Measurements from ENCODE around the gene SELL. TPM values are rescaled to one million over a fixed set of nuclear protein-coding genes. Genes with fewer than 3 reads are reported as not detected.

SELL gene
- total and polyA plus RNA-seq, 2 of the 4 experiments (the other 2 are of a cell fraction), result not detected

DNA sequence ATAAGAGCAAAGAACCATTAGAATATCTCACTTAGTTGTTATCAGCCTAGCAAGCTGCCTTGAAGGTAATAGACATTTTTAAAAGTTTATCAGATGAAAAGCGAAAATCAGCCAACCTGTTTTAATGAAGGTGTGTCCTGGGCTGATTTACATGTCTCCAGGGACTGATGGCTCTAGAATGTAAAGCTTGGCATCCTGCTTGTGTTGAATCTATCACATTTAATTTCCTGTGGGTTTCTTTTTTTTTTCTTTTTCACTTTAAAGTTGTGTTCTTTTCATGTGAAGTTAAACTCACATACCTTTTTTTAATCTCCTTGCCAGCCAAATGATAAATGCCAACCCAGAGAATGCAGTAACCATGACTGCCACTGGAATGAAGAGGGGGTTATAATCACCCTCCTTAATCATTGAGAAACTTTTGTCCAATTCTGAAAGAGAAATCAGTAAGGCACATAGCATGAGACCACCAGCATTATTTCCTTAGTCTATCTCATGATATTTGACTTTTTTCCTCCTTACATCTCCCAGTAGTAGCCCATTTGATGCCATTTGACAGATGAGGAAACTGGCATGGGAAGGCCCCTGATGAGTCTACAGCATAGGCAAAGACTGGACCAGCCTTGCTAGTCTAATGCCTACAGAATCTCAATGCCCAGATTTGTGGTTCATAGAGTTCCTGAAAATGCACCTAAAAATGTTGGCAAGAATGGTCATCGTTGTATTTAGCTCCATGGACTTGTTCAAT, 10.0 kb downstream of the SELL start:
- WGBS, 2 experiments (ENCODE audit: extremely low coverage in 2 of 2, insufficient read length in 1 of 2), result no CpG with 5 or more reads among the region's 2 CpGs
- H4K20me1 ChIP-seq (ENCODE audit: insufficient read depth, low read length), result no peaks in the 10 kb centered on the region
- no peak overlapping the region for H4K91ac ChIP-seq (ENCODE audit: insufficient read depth, low read depth, low read length)
- no peak for DNase-seq
- no peak overlapping the region for H3K27ac ChIP-seq (ENCODE audit: insufficient read depth, low read length)
- H4K8ac ChIP-seq (ENCODE audit: low read depth in 2 of 2, low read length in 2 of 2), result no peak overlapping the region
- H2BK5ac ChIP-seq (ENCODE audit: low read depth, low read length, poor library complexity, severe bottlenecking), result no peak overlapping the region
- no peaks in the 10 kb centered on the region for H3K27me3 ChIP-seq (ENCODE audit: control insufficient read depth, insufficient read depth, low read length)
- H2BK120ac ChIP-seq (ENCODE audit: low read depth, low read length), result no peak overlapping the region
- dilution Hi-C loops (cut with HindIII; ENCODE audit: low sequenced_read_pairs, unreplicated experiment), result no loop called here
- in situ Hi-C loops (cut with MboI; ENCODE audit: low sequenced_read_pairs), result no loop called here
- H3K4ac ChIP-seq (ENCODE audit: low read depth, low read length), result no peak overlapping the region
- ChIA-PET POLR2A (ENCODE audit: unreplicated experiment) (no interaction called here), CTCF (interaction anchor here (0.6 to 1.7 kb wide), 3 partner anchors 9 to 11 kb away, joined by 3 to 9 read pairs (median 3); no protein-coding TSS in a partner anchor)
- H3K23ac ChIP-seq (ENCODE audit: low read depth, low read length), result no peak overlapping the region
- ATAC-seq (ENCODE audit: low read depth), result no peak
- H3K9ac ChIP-seq (ENCODE audit: low read depth, low read length), result no peak overlapping the region
- H3K4me3 ChIP-seq (ENCODE audit: insufficient read depth, low read depth, low read length), result no peak overlapping the region
- H3K9me1 ChIP-seq (ENCODE audit: insufficient read depth, low read length), result no peaks in the 10 kb centered on the region
- no TSS peak for BruUV-seq (replicated peaks)
- H3K79me1 ChIP-seq (ENCODE audit: low read depth in 1 of 2, low read length in 2 of 2), result no peaks in the 10 kb centered on the region
- no peaks in the 10 kb centered on the region for H3K9me3 ChIP-seq (ENCODE audit: control insufficient read depth, insufficient read depth, low read length)
- H2AFZ ChIP-seq (replicated peaks; ENCODE audit: low read length, poor library complexity), result no peak overlapping the region
- TF ChIP-seq, protein P1, sequence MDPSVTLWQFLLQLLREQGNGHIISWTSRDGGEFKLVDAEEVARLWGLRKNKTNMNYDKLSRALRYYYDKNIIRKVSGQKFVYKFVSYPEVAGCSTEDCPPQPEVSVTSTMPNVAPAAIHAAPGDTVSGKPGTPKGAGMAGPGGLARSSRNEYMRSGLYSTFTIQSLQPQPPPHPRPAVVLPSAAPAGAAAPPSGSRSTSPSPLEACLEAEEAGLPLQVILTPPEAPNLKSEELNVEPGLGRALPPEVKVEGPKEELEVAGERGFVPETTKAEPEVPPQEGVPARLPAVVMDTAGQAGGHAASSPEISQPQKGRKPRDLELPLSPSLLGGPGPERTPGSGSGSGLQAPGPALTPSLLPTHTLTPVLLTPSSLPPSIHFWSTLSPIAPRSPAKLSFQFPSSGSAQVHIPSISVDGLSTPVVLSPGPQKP (IDR thresholded peaks at IDR 0.05; ENCODE audit: borderline replicate concordance, low read depth, low read length), result no peak
- TF ChIP-seq SMC3 (IDR thresholded peaks at IDR 0.05; ENCODE audit: low read depth, low read length) (no peak), MAZ (IDR thresholded peaks at IDR 0.05; ENCODE audit: borderline replicate concordance, low read depth, low read length) (no peak), NFE2L2 (IDR thresholded peaks at IDR 0.05; ENCODE audit: low read depth, low read length) (no peak), POLR2A (IDR thresholded peaks at IDR 0.05; ENCODE audit: low read depth, low read length) (no peak), RFX5 (IDR thresholded peaks at IDR 0.05; ENCODE audit: low read depth, low read length) (no peak), FOS (IDR thresholded peaks at IDR 0.05; ENCODE audit: low read depth, low read length) (no peak), MAFK (IDR thresholded peaks at IDR 0.05; ENCODE audit: low read depth, low read length) (no peak), RAD21 (IDR thresholded peaks at IDR 0.05; ENCODE audit: low read length) (no peak), BHLHE40 (IDR thresholded peaks at IDR 0.05; ENCODE audit: low read depth, low read length) (no peak), CEBPB (IDR thresholded peaks at IDR 0.05; ENCODE audit: low read depth, low read length) (no peak)
- TF ChIP-seq, protein P2, sequence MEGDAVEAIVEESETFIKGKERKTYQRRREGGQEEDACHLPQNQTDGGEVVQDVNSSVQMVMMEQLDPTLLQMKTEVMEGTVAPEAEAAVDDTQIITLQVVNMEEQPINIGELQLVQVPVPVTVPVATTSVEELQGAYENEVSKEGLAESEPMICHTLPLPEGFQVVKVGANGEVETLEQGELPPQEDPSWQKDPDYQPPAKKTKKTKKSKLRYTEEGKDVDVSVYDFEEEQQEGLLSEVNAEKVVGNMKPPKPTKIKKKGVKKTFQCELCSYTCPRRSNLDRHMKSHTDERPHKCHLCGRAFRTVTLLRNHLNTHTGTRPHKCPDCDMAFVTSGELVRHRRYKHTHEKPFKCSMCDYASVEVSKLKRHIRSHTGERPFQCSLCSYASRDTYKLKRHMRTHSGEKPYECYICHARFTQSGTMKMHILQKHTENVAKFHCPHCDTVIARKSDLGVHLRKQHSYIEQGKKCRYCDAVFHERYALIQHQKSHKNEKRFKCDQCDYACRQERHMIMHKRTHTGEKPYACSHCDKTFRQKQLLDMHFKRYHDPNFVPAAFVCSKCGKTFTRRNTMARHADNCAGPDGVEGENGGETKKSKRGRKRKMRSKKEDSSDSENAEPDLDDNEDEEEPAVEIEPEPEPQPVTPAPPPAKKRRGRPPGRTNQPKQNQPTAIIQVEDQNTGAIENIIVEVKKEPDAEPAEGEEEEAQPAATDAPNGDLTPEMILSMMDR (conservative IDR thresholded peaks at IDR 0.05; ENCODE audit: low read depth, low read length), result no peak
- H2BK15ac ChIP-seq (ENCODE audit: low read depth, low read length), result no peak overlapping the region
- no peak overlapping the region for H3K4me2 ChIP-seq (ENCODE audit: low read depth, low read length)
- no peak overlapping the region for H2AK5ac ChIP-seq (ENCODE audit: low read depth, low read length)
- no peak overlapping the region for H4K5ac ChIP-seq (ENCODE audit: low read depth, low read length)
- H2AK9ac ChIP-seq (replicated peaks; ENCODE audit: low read depth, low read length, poor library complexity), result no peak overlapping the region
- intact Hi-C loops (cut with micrococcal nuclease), result no loop called here
- H3K56ac ChIP-seq (ENCODE audit: extremely low read depth, insufficient read depth, low read length), result no peak overlapping the region
- no peak overlapping the region for H2BK20ac ChIP-seq (ENCODE audit: low read depth, low read length)
- H3K4me1 ChIP-seq (ENCODE audit: control insufficient read depth, insufficient read depth, low read length), result no peaks in the 10 kb centered on the region
- no peak overlapping the region for H3K14ac ChIP-seq (replicated peaks; ENCODE audit: low read depth, low read length)
- H3K18ac ChIP-seq (ENCODE audit: low read depth, low read length), result no peak overlapping the region
- H3K36me3 ChIP-seq (ENCODE audit: control insufficient read depth, insufficient read depth, low read length), result no peaks in the 10 kb centered on the region

Data from IMR-90 (cell line).